ENCODE measurements around the gene SPEF2.

DNA sequence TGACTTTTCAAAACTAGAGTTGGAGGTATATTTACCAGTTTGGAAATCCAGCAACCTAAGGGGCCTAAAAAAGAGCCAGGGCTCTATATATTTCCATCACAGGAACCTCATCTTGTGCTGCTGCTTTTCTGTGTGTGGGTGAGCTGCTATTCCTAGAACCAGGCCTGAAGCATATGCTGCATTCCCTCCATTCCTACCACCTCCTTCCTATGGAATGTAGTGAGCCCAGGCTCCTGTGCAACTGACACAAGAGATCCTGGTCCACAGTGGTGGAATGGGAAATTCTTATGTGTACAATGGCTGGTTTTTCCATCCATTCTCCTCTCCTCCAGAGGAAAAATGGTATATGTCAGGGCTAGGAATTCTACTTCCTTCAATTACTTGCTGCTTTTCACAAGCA is 39.1 kb downstream of the SPEF2 start:
- TF ChIP-seq, protein P1, sequence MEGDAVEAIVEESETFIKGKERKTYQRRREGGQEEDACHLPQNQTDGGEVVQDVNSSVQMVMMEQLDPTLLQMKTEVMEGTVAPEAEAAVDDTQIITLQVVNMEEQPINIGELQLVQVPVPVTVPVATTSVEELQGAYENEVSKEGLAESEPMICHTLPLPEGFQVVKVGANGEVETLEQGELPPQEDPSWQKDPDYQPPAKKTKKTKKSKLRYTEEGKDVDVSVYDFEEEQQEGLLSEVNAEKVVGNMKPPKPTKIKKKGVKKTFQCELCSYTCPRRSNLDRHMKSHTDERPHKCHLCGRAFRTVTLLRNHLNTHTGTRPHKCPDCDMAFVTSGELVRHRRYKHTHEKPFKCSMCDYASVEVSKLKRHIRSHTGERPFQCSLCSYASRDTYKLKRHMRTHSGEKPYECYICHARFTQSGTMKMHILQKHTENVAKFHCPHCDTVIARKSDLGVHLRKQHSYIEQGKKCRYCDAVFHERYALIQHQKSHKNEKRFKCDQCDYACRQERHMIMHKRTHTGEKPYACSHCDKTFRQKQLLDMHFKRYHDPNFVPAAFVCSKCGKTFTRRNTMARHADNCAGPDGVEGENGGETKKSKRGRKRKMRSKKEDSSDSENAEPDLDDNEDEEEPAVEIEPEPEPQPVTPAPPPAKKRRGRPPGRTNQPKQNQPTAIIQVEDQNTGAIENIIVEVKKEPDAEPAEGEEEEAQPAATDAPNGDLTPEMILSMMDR (IDR thresholded peaks at IDR 0.05), result no peak
- TF ChIP-seq POLR2AphosphoS5 (IDR thresholded peaks at IDR 0.05) (no peak), POLR2A (IDR thresholded peaks at IDR 0.05) (no peak)
